Hematopoietic multipotent progenitor cell (in vitro differentiated cells): ENCODE measurements around the gene SAPCD2. TPM values are rescaled to one million over a fixed set of nuclear protein-coding genes. Genes with fewer than 3 reads are reported as not detected.

Source experiments
- DNase-seq, 3 donors: peaks; one replicate each; pipeline ENCODE4 v3.0.0-alpha.2; 2011 to 2015; ENCODE audit warnings: low read depth in 2 of 3, low spot score in 2 of 3
- total RNA-seq: library from RNA; depleted of rRNA; stranded (reverse); fragments of >200 nt; gene quantifications from one replicate; pipeline ENCODE4 v1.2.3, GENCODE V29; 2012

The SAPCD2 gene
- total RNA-seq, 1 donor = 4.8 TPM

GRCh38 chr9:137050570-137050969 is 19.8 kb downstream of the SAPCD2 start:
- no peak for DNase-seq

GRCh38 chr9:137049544-137050449 is 20.6 kb downstream of the SAPCD2 start:
- peak in 2 of 3 donors; percentile 65 to 74 for DNase-seq

GRCh38 chr9:137048655-137049543 is 21.5 kb downstream of the SAPCD2 start:
- DNase-seq = no peak

GRCh38 chr9:137046088-137046787 is 24.1 kb downstream of the SAPCD2 start, which contains the start of gene NPDC1:
Gene NPDC1, minus strand, starts transcription at chr9:137046177. Its CDS starts 188 bp downstream, at chr9:137045989.
- peak; percentile 57 to 82 (median 78) for DNase-seq

- no peak for DNase-seq
These were observed 24.9 kb downstream of the SAPCD2 start for GRCh38 chr9:137045294-137046087.

GRCh38 chr9:137044502-137045177 is 25.7 kb downstream of the SAPCD2 start:
- no peak for DNase-seq

GRCh38 chr9:137044037-137044436 is 26.3 kb downstream of the SAPCD2 start:
- no peak for DNase-seq

GRCh38 chr9:137042751-137043727 is 27.3 kb downstream of the SAPCD2 start:
- no peak for DNase-seq

- DNase-seq = no peak
These were observed 29.2 kb downstream of the SAPCD2 start for GRCh38 chr9:137041124-137041523.

GRCh38 chr9:137040568-137040967 is 29.8 kb downstream of the SAPCD2 start:
- DNase-seq = no peak

GRCh38 chr9:137039611-137040366 is 30.6 kb downstream of the SAPCD2 start:
- no peak for DNase-seq

GRCh38 chr9:137038916-137039315 is 31.4 kb downstream of the SAPCD2 start:
- no peak for DNase-seq

GRCh38 chr9:137037483-137037882 is 32.9 kb downstream of the SAPCD2 start:
- DNase-seq = no peak

- DNase-seq = no peak
These were observed 33.3 kb downstream of the SAPCD2 start for GRCh38 chr9:137037035-137037434.

GRCh38 chr9:137035937-137036336 is 34.4 kb downstream of the SAPCD2 start:
- DNase-seq = no peak

- no peak for DNase-seq
These were observed 34.9 kb downstream of the SAPCD2 start for GRCh38 chr9:137035507-137035834.

GRCh38 chr9:137034709-137035506 is 35.4 kb downstream of the SAPCD2 start:
- DNase-seq = peak; percentile 80 to 92 (median 88)
